DMS153 (cell line): ENCODE results near the gene IFI16.

ENCODE experiments used
- DNase-seq: peaks from one replicate; lab custom pipeline; 2025; lab: John Stamatoyannopoulos, UW

Gene IFI16

GRCh38 chr1:159066108-159066507 is 56.4 kb downstream of the IFI16 start:
- no peak for DNase-seq

DNA sequence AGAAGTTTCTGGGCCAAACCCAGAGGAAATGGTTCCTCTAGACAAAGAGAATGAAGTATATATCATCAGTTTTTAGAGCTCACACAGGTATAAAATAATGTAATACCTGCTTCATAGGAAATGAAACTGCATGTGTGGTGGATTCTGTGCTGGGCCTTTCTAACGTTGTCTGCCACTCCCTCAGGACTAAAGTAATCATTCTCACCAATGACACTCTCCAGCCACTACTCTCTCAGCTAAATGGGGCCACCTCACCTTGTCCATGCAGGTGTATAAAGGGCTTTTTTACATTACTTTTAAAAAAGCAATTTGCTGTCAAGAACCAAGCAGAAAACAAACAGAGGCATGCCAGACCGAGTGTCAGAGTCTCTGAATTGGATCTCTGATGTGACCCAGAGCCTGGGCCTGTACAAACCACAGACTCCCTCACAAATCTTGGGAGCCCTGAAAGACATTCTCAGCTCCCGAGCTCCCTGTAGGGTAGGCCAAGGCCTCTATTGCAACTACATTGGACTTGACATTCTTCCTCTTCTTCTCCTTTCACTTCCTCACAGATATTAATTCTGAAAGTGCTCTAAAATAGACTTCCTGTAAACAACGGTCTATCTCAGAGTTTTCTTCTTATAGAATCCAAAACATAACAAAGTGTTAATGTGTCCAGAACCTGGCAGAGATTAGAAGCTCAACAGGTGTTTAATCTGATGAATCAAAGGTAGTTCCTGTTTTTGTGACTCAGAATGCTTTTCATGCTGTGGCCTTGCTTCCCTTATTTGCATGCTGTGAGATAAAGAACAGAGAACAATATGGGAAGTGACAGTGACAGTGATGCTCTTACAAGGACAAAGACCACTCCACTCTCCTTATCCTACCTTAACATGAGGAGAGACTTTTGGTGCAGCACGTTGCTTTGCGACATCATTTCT is 58.3 kb downstream of the IFI16 start:
- no peak for DNase-seq

- no peak for DNase-seq
Observed at GRCh38 chr1:159068886-159069285, 59.2 kb downstream of the IFI16 start.

DNA sequence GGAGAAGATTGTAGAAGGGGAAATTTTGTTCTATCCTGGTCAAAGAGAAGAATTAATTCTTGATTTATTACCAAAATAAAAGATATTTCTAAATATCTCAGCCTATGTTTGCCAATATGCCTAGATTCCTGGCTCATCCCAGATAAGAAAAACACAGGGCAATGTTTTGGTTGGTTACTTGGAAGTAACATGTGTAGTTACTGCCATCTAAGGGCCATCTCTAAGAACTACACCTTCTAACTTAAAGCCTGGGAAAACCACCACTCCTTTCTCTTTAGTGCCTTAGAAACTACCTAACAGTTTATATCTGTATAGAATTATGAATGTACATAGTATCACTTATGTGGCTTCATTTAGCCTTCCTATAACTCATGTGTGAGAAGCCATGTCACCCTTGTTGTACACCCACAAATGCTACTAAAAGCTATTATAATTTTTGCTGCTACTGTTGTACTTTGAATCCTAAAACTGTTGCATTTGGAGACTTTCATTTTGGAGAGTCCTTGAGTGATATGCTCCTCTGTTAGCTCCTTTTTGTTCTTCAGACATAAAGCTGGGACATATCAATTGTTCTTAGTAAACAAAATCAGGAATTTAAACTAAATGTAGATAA is 62.4 kb downstream of the IFI16 start:
- DNase-seq = peak; percentile 70

DNA sequence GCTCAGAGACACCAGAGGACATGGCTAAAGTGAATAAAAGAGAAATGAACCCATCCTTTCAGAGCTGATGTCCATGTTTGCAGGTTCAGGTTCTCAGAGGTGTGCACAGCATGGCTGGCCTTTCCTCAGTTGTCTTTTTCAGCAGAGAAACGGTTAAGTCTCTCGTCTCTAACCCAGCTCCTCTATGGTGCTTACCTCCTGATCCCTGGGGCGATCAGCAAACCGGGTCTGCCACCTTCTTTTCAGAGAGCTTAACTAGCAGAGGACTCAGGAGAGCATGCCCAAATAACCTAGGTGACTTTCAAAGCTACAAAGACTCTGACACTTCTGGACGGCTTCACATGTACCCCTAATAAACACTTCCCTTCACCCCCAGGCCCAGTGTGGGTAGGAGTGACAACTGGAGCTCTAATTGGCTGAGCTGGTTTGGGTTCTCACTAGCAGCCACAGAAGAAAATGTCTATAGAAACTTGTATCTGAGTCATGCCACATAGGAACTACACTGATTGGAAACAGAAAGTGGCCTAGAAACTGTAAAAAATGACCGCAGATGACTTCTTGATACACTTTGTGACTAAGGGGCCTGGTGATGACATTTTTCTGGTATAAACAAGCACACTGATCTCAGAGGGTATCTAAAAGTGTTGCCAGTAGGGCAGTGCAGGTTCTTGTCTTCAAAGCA is 66.9 kb downstream of the IFI16 start, which contains the start of gene AIM2:
Gene AIM2 (minus strand): TSS at position 329 of the 682 bp plus-strand sequence. CDS start 3,267 bp downstream, outside the sequence.
- no peak for DNase-seq

- DNase-seq = no peak
Observed at GRCh38 chr1:159077120-159077961, 67.6 kb downstream of the IFI16 start.

GRCh38 chr1:159079525-159079924 is 69.8 kb downstream of the IFI16 start:
- no peak for DNase-seq

DNA sequence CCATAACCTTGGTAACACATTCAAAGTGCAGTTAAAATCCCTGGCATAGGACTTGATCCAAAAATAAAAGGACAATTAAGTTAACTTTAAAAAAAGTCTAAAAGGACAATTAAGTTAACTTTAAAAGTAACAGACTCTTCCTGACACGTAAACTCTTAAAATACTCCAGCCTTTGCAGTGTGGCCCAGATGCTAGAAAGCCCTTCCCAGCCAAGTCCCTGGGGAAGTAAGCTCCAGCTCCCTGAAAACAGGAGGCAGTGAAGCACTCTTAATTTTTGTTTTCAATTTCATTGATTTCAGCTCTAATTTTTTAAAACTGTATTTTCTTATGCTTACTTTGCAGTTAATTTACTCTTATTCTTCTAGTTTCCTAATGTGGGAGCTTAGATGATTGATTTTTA is 71.9 kb downstream of the IFI16 start:
- DNase-seq = no peak

DNA sequence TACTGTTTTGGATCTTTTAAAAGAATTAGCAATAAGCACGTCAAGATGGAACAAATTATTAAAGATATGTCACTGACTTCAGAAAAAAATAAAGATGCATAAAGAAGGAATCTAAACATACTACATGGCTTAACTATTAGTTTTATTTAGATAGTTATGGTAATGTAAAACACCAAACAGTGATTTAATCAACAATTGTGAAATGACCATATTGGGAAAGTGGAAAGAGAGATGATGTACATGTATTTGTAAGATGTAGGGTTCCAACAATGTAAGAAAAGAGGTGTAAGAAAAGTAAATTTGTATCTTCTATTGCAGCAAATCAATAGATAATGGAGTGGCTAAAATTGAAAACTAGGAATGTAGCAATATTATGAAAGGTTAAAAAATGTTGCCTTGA is 73.3 kb downstream of the IFI16 start:
- no peak for DNase-seq

GRCh38 chr1:159084152-159084551 is 74.4 kb downstream of the IFI16 start:
- no peak for DNase-seq

- DNase-seq = no peak
Observed at GRCh38 chr1:159084867-159085266, 75.2 kb downstream of the IFI16 start.

- no peak for DNase-seq
Observed at GRCh38 chr1:159088050-159088449, 78.3 kb downstream of the IFI16 start.

DNA sequence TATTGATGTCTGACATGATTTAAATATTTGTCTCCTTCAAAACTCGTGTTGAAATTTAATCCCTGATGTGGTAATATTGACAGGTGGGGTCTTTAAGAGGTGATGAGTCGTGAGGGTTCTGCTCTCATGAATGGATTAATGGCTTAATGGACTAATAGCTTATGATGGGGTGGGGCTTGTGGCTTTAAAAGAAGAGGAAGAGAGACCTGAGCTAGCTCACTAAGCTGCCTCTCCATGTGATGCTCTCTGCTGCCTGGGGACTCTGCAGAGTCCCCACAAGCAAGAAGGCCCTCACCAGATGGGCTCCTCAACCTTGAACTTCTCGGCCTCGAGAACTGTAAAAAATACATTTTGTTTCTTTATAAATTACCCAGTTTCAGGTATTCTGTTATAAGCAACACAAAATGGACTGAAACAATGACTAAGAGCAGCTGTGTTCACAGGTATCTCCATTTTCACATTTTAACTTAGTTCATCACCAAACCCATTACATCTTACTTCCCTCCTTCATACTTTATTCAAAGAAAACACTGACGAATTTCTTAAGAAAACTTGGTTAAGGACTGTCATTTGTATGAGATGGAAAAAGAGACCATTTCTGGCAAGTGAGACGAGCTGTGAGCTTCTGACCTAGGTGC is 79.0 kb downstream of the IFI16 start:
- DNase-seq = no peak

- no peak for DNase-seq
Observed at GRCh38 chr1:159089184-159089791, 79.6 kb downstream of the IFI16 start.

DNA sequence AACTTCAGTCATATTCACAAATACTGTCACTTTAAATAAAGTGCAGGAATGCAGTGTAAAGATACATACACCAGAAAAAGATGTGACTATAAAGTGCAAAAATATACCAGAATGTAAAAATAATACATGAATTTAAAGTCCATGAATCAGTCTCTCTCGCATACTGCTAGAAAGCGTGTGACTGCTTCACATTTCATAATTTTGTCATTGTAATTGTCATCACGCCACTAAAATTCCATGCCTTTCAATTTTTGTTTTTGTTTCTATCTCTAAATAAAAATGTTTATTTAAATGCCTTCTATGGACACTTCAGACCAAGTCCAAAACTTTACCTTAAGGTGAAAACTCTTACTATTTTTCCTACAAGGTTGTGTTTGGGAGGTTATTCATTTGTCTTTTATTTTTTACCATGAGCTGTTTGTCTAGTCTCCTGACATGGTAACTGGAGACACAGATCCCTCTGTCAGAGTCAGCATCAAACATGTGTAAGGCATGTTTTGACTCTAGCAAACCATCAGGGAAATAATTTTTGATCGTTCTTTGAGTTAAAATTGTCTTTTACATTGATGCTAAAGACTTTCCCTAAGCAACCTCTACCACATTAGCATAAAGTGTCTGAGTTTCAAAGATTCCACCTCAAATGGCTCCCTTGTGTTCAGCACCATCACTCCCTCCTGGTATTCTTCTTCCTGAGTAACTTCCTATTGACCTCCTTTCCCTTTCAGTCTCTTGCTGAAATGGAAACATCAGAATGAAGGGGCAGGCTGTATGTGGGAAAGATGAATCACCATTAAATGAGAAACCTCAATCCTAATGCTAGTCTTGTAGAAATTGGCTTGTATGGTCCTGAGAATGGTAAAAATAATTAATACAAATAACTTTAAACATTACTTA is 80.8 kb downstream of the IFI16 start:
- DNase-seq = no peak

- no peak for DNase-seq
Observed at GRCh38 chr1:159091180-159091560, 81.5 kb downstream of the IFI16 start.

DNA sequence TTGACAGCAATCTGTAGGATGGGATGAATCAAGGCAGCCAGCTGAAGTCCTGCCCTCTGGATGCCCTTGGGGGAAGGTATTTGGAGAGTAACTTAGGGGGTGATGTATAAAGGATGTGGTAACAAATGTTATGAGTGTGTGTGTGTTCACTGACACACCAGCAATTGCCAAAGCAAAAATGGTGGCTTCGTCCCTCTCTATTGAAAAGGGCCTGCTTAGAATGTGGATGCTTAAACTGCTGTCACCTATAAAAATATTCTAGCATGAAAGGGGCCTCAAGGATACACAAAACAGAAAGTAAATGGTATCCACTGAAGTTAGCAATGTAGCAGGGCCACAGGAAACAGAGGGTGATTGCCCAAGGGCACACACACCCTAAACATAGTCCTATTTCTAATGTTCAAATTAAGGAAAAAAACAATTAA is 81.9 kb downstream of the IFI16 start:
- no peak for DNase-seq

- DNase-seq = no peak
Observed at GRCh38 chr1:159092036-159092760, 82.5 kb downstream of the IFI16 start.

- no peak for DNase-seq
Observed at GRCh38 chr1:159098596-159098995, 88.9 kb downstream of the IFI16 start.
